Glomerular visceral epithelial cell (primary cell): Measurements from ENCODE around the gene CUEDC1.
A peak's percentile ranks its signal among the peaks of the same experiment; 100 is the strongest.

Experiments used
- DNase-seq: peaks from one replicate; pipeline ENCODE4 v3.0.0-alpha.2; 2016; ENCODE audit errors: extremely low spot score

CUEDC1 gene

GRCh38 chr17:57957886-57958285 is 2.7 kb upstream of the CUEDC1 start:
- no peak for DNase-seq

- DNase-seq, result no peak
Measured at GRCh38 chr17:57957120-57957850, 2.1 kb upstream of the CUEDC1 start.

GRCh38 chr17:57956291-57957119 is 1.3 kb upstream of the CUEDC1 start:
- DNase-seq, result no peak

GRCh38 chr17:57954397-57955182 is 622 bp downstream of the CUEDC1 start:
- peak; percentile 74 for DNase-seq

DNA sequence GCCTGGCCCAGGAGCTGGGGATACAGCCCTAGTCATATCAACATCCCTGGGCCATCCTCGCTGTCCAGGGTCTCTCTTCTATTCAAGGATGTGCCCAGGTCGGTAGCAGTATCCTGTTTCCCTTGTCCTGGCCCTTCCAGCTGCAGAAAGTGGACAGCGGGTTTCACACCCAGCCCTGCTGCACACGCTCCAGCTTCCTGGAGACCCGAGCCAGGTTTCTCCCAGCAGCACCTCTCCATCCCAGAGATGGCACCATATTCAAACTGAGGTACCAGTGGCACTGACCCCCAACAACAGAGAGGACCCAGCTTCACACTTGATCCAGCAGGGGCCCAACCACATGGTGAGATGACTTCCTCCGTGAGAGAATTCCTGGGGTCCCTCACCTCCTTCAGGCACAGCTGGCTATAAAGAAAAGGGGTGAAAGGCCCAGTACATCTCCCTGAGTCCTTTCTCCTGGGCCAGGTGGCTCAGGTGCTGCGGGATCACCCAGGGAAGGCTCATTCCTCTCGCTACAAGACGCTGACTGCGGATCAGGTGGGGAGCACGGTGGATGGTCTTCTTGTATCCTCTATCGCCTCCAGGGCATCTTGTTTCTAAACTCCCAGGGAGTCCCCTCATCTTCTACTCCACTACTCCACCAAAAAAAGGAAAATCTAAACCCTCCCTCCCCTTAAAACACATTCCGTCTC is 1.4 kb downstream of the CUEDC1 start:
- DNase-seq, result no peak

DNA sequence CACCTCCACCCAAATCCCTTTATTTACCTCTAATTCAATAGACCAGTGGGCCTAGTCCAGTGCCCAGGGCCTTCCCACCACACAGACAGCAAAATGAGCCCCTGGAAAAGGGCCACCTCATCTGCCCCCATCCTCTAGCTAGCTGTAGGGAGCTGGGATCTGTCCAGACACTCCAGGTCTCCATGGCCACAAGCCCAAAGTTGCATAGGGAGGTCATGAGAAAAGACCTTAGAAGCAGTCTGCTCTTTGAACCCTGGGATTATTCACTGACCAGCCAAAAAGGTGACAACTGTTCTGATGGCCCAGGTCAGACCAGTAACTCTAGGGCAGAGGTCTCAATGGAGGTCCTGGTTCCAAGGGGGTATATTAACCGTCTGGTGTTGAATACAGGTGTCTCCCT is 2.0 kb downstream of the CUEDC1 start:
- DNase-seq, result no peak

DNA sequence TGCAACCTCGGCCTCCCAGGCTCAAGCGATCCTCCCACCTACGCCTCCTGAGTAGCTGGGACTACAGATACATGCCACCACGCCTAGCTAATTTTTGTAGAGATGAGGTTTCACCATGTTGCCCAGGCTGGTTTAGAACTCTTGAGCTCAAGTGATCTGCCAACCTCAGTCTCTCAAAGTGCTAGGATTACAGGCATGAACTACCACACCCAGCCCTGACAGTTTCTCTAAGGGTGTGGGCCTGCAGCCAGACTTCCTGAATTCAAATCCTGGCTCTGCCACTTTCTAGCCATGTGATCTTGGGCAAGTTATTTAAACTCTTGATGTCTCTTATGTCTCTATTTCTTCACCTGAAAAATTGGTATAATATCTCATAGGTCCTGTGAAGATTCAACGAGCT is 5.6 kb downstream of the CUEDC1 start:
- no peak for DNase-seq

- peak; percentile 99 for DNase-seq
Measured at GRCh38 chr17:57948555-57949420, 6.4 kb downstream of the CUEDC1 start.

GRCh38 chr17:57948169-57948554 is 7.0 kb downstream of the CUEDC1 start:
- no peak for DNase-seq

GRCh38 chr17:57947369-57947768 is 7.8 kb downstream of the CUEDC1 start:
- DNase-seq, result no peak

- DNase-seq, result peak; percentile 92
Measured at GRCh38 chr17:57946798-57947358, 8.3 kb downstream of the CUEDC1 start.

DNA sequence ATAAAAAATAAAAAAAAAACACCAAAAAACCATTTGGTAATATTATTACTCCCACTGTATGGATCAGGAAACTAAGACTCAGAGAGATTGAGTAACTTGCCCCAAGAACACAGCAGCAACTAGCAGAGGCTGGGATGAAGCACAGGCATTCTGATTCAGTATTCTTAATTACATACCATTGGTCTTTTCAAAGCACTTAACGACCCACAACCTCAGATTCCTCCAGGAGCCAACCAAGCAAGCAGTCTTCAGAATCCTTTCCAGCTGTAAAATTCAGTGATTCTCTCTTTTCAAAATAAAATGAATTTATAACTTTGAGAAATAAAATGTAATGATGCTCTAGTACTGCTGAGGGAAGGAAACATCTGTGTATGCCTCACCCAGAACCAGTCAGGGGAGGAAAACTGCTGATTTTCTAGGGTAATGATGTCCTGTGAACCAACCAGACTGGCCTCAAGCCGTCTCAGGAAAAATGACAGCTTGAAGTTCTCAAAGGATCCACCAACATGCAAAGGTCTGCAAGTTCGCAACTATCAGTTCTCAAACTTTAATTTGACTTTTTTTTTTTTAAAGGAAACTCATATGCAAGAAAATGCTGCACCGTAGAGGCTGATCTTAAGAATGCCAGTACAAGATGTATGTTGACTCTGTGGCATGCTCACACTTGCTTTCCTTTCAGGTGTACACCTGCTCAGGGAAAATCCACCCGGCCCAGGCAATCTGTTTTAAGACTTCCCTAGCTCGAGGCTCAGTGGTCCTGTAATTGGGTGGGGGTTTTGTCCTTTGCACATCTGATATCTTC is 9.0 kb downstream of the CUEDC1 start:
- DNase-seq, result no peak

- DNase-seq, result no peak
Measured at GRCh38 chr17:57944908-57945307, 10.3 kb downstream of the CUEDC1 start.

- no peak for DNase-seq
Measured at GRCh38 chr17:57943645-57944044, 11.6 kb downstream of the CUEDC1 start.

- DNase-seq, result no peak
Measured at GRCh38 chr17:57943140-57943539, 12.1 kb downstream of the CUEDC1 start.

DNA sequence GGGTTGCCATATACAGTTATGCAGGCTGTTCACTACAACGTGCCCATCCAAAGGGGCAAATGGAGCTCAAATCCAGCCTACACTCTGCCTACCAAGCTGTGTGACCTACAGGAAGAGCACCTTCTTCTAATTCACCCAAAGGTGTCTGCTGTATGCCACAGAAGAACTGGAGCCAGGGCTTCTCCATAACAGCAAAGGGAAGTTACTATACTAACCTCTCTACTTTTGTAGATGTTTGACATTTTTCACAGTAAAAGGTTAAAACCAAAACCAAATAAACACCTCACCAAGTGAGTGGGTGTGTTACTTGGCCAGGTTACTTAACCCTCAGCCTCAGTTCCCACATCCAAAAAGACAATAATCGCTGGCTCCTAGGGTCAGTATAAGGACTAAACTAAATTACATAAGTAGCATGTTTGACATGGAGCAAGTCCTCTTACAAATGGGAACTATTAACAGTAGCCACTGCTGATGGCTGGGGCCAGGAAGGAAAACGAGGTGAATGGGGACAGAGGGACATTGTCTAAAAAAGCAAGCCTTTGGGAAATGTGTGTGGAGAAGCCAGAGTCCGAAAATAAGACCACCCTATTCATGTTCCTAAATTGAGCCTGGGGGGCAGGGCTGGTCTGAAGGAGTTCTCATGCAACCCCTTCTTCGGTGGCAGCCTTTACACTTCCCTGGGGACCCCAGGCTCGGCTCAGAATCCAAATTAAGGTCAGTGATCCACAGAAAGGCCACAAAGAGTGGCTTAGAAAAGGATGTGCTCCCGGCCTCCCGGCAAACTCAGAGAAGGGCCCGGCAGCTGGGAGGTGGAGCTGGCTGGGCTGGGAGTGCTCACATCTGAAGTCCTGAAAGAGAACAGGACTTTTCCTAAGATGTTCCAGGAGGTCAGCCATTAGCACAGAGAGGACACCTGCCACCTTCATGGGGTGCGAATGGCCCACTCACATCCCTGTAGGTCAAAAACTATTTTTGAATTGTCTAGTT is 13.5 kb downstream of the CUEDC1 start:
- no peak for DNase-seq

DNA sequence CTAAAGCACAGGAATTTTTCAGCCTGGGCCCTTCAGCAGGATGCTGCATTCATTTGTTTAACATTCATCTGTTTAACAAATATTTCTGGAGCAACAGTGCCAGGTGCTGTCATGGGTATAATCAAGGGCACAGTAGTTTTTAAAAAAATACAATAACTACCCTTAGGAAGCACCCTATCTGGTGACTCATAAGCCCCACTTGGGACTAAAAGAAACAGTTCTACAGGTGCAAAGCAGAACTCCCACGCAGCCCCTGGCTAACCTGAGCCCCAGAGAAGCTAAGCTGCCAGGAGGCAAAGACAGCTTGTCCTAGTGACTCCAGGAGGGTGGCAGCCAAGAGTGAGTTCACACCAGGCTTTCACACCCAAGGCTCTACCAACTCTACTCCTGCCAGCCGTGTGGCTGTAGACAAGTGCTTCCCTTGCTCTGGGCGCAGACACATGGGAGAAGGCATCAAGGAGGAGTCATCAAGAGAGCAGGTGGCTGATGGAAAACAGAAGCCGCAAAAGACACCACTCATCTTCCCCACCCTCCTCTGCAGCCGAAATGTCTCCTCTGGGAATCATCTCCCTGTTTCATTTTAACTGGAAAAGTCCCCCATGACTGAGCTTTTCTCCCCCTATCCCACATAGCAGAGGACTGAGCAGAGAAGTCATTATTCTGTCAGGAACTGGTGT is 14.4 kb downstream of the CUEDC1 start:
- no peak for DNase-seq

- no peak for DNase-seq
Measured at GRCh38 chr17:57940231-57940630, 15.0 kb downstream of the CUEDC1 start.
